ENCODE measurements around the gene GPC6.

GPC6 gene

GRCh38 chr13:93987458-93987857 is 760.9 kb downstream of the GPC6 start:
- no peak overlapping the region for H2AFZ ChIP-seq (ENCODE audit: low read depth, low read length, severe bottlenecking)
- TF ChIP-seq EZH2phosphoT487 (conservative IDR thresholded peaks at IDR 0.05; ENCODE audit: low read length) (no peak), CTCF (IDR thresholded peaks at IDR 0.05; ENCODE audit: insufficient read depth, low read length, poor library complexity, severe bottlenecking) (no peak)
- H3K9me3 ChIP-seq (ENCODE audit: insufficient read depth, low read length) = no peaks in the 10 kb centered on the region
- no peaks in the 10 kb centered on the region for H3K36me3 ChIP-seq (ENCODE audit: low read length)
- no peaks in the 10 kb centered on the region for H3K79me2 ChIP-seq (ENCODE audit: insufficient read depth, low read length)
- no peak overlapping the region for H3K4me2 ChIP-seq (ENCODE audit: low read depth, low read length, poor library complexity, severe bottlenecking)
- no peak overlapping the region for H3K9ac ChIP-seq (ENCODE audit: low read length)
- no peaks in the 10 kb centered on the region for H3F3A ChIP-seq (ENCODE audit: insufficient read depth)
- no peaks in the 10 kb centered on the region for H3K27me3 ChIP-seq (ENCODE audit: low read length)
- no peaks in the 10 kb centered on the region for H3K9me2 ChIP-seq (replicated peaks; ENCODE audit: insufficient read depth, low read length)
- no peak overlapping the region for H3K27ac ChIP-seq (ENCODE audit: low read depth, low read length)
- no peaks in the 10 kb centered on the region for H4K20me1 ChIP-seq (ENCODE audit: low read depth, low read length)
- no peak overlapping the region for H3K4me3 ChIP-seq (ENCODE audit: insufficient read depth, low read length, poor library complexity, severe bottlenecking)

GRCh38 chr13:93991569-93991968 is 765.0 kb downstream of the GPC6 start:
- H2AFZ ChIP-seq (ENCODE audit: low read depth, low read length, severe bottlenecking) = no peak overlapping the region
- no peaks in the 10 kb centered on the region for H3K79me2 ChIP-seq (ENCODE audit: insufficient read depth, low read length)
- TF ChIP-seq EZH2phosphoT487 (conservative IDR thresholded peaks at IDR 0.05; ENCODE audit: low read length) (no peak), CTCF (IDR thresholded peaks at IDR 0.05; ENCODE audit: insufficient read depth, low read length, poor library complexity, severe bottlenecking) (no peak)

GRCh38 chr13:93996481-93996880 is 769.9 kb downstream of the GPC6 start:
- Histone ChIP-seq H3K36me3 (ENCODE audit: low read length) (no peaks in the 10 kb centered on the region), H3K9ac (ENCODE audit: low read length) (no peak overlapping the region), H3K79me2 (ENCODE audit: insufficient read depth, low read length) (no peaks in the 10 kb centered on the region), H3K27me3 (ENCODE audit: low read length) (no peaks in the 10 kb centered on the region), H3K4me2 (ENCODE audit: low read depth, low read length, poor library complexity, severe bottlenecking) (no peak overlapping the region), H3K9me2 (replicated peaks; ENCODE audit: insufficient read depth, low read length) (no peaks in the 10 kb centered on the region), H2AFZ (ENCODE audit: low read depth, low read length, severe bottlenecking) (no peak overlapping the region), H3K9me3 (ENCODE audit: insufficient read depth, low read length) (no peaks in the 10 kb centered on the region), H4K20me1 (ENCODE audit: low read depth, low read length) (no peaks in the 10 kb centered on the region), H3F3A (ENCODE audit: insufficient read depth) (no peaks in the 10 kb centered on the region), H3K27ac (ENCODE audit: low read depth, low read length) (no peak overlapping the region), H3K4me3 (ENCODE audit: insufficient read depth, low read length, poor library complexity, severe bottlenecking) (no peak overlapping the region)
- TF ChIP-seq CTCF (IDR thresholded peaks at IDR 0.05; ENCODE audit: insufficient read depth, low read length, poor library complexity, severe bottlenecking) = no peak
- TF ChIP-seq EZH2phosphoT487 (conservative IDR thresholded peaks at IDR 0.05; ENCODE audit: low read length) = no peak

More at GRCh38 chr13:93991569-93991968, 765.0 kb downstream of the GPC6 start:
- no peaks in the 10 kb centered on the region for H3K9me2 ChIP-seq (replicated peaks; ENCODE audit: insufficient read depth, low read length)
- H3K36me3 ChIP-seq (ENCODE audit: low read length) = no peaks in the 10 kb centered on the region
- no peaks in the 10 kb centered on the region for H3F3A ChIP-seq (ENCODE audit: insufficient read depth)
- no peaks in the 10 kb centered on the region for H3K27me3 ChIP-seq (ENCODE audit: low read length)
- no peak overlapping the region for H3K9ac ChIP-seq (ENCODE audit: low read length)
- H3K4me3 ChIP-seq (ENCODE audit: insufficient read depth, low read length, poor library complexity, severe bottlenecking) = no peak overlapping the region
- H3K27ac ChIP-seq (ENCODE audit: low read depth, low read length) = no peak overlapping the region
- H4K20me1 ChIP-seq (ENCODE audit: low read depth, low read length) = no peaks in the 10 kb centered on the region
- no peaks in the 10 kb centered on the region for H3K9me3 ChIP-seq (ENCODE audit: insufficient read depth, low read length)
- no peak overlapping the region for H3K4me2 ChIP-seq (ENCODE audit: low read depth, low read length, poor library complexity, severe bottlenecking)
